Measurements from ENCODE around the gene PLSCR3.

Gene PLSCR3

DNA sequence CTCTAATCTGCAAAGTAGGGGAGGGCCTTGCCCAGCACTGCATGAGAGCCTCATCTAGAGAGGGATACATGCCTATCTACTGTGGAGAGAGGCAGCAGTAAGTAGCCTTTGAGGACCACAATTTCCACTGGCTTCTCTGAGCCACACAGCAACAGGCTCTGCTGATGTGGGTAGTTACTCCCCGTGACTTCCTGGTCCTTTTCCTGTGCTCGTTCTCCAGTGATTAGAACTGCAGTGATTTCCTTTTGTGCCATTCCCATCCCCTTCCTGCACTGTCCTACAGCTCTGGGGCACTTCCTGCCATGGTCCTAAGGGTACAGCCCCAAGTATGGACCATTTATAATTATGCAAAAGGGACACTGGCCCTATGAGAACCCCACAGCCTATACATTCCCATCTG, 3.0 kb downstream of the PLSCR3 start:
- DNase-seq (ENCODE audit: extremely low read depth, low read depth) = no peak
- TF ChIP-seq CTCF (IDR thresholded peaks at IDR 0.05; ENCODE audit: low read depth, low read length, missing control alignments) = no peak
- H3K4me3 ChIP-seq (replicated peaks; ENCODE audit: low read depth, low read length) = no peak overlapping the region

DNA sequence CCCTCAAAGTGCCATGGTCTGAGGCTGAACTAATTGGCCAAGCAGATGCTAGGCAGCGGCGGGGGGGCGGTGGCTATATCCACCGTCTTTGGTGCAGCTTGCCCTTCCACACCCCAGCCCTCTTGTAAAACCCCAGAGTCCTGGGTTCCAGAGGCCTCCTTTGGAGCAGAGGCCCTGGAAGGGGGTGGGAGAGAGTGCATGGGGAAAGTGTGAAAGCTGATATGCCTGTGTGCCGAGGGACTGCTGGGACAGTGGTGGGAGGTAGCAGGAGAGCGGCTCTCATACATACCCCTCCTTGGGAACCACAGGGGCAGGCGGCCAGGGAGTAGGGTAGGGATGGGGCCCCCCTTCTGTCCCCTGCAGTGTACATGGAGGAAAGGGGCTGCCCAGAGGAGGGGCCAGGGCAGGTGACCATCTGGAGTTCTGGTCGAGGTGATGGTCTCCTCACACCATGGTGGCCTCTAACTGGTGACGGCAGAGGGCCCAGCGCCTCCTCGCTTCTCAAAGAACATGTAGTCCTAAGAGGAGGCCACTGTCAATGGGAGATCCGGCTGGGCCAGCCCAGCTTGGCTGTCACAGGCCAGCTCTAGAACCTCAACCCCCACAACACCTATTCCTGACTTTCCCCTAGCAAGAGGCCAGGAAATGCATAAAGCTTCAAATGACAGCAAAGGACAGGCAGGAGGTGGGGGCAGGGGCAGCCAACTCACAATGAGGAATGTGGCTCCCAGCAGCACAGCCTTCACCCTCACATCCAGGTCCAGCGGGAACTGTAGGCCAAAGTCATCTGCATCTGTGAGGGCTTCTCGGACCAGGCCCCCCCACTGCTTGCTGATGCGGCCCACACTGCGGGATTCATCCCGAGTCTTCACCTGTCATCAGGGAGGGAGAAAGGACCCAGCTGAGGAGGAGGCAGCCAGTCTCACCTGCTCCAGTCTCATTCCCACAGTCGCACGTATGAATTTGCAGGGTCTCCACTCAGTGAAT, 4.1 kb downstream of the PLSCR3 start:
- H3K4me3 ChIP-seq (replicated peaks; ENCODE audit: low read depth, low read length) = no peak overlapping the region
- TF ChIP-seq CTCF (IDR thresholded peaks at IDR 0.05; ENCODE audit: low read depth, low read length, missing control alignments) = no peak
- DNase-seq (ENCODE audit: extremely low read depth, low read depth) = no peak

GRCh38 chr17:7388856-7389255, 5.5 kb downstream of the PLSCR3 start:
- no peak for DNase-seq (ENCODE audit: extremely low read depth, low read depth)
- no peak overlapping the region for H3K4me3 ChIP-seq (replicated peaks; ENCODE audit: low read depth, low read length)
- TF ChIP-seq CTCF (IDR thresholded peaks at IDR 0.05; ENCODE audit: low read depth, low read length, missing control alignments) = no peak

GRCh38 chr17:7384489-7385081, 9.7 kb downstream of the PLSCR3 start:
- DNase-seq (ENCODE audit: extremely low read depth, low read depth) = no peak
- H3K4me3 ChIP-seq (replicated peaks; ENCODE audit: low read depth, low read length) = peak overlapping the region; percentile 40
- no peak for TF ChIP-seq CTCF (IDR thresholded peaks at IDR 0.05; ENCODE audit: low read depth, low read length, missing control alignments)

- no peak for TF ChIP-seq CTCF (IDR thresholded peaks at IDR 0.05; ENCODE audit: low read depth, low read length, missing control alignments)
- H3K4me3 ChIP-seq (replicated peaks; ENCODE audit: low read depth, low read length) = peak overlapping the region; percentile 40
- DNase-seq (ENCODE audit: extremely low read depth, low read depth) = no peak
These were observed 10.4 kb downstream of the PLSCR3 start for GRCh38 chr17:7383742-7384488.

- H3K4me3 ChIP-seq (replicated peaks; ENCODE audit: low read depth, low read length) = peak overlapping the region; percentile 40
- no peak for TF ChIP-seq CTCF (IDR thresholded peaks at IDR 0.05; ENCODE audit: low read depth, low read length, missing control alignments)
- no peak for DNase-seq (ENCODE audit: extremely low read depth, low read depth)
These were observed 11.0 kb downstream of the PLSCR3 start for GRCh38 chr17:7383371-7383741.

All from HFF-Myc (cell line).